ENCODE measurements around the gene KCNQ1.

The KCNQ1 gene

DNA sequence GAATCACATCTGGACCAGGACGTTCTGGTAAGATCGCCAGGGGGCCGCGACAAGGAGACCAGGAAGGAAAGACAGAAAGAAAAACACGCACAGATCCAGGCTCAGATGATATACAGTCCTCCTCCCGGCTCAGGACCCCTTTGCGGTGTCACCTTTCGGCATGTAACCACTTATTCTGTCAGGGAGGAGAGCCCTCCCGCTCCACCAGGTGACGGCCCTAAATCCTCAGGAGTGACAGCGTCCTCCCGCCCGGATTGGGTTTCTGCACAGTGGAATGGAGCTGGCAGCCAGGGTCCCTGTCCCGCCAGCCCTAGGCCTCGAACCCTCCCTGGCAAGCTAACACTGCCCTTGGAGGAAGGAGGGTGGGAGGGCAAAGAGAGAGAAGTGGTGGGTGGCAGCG, 279.3 kb downstream of the KCNQ1 start (continued):
- TF ChIP-seq, protein P1, sequence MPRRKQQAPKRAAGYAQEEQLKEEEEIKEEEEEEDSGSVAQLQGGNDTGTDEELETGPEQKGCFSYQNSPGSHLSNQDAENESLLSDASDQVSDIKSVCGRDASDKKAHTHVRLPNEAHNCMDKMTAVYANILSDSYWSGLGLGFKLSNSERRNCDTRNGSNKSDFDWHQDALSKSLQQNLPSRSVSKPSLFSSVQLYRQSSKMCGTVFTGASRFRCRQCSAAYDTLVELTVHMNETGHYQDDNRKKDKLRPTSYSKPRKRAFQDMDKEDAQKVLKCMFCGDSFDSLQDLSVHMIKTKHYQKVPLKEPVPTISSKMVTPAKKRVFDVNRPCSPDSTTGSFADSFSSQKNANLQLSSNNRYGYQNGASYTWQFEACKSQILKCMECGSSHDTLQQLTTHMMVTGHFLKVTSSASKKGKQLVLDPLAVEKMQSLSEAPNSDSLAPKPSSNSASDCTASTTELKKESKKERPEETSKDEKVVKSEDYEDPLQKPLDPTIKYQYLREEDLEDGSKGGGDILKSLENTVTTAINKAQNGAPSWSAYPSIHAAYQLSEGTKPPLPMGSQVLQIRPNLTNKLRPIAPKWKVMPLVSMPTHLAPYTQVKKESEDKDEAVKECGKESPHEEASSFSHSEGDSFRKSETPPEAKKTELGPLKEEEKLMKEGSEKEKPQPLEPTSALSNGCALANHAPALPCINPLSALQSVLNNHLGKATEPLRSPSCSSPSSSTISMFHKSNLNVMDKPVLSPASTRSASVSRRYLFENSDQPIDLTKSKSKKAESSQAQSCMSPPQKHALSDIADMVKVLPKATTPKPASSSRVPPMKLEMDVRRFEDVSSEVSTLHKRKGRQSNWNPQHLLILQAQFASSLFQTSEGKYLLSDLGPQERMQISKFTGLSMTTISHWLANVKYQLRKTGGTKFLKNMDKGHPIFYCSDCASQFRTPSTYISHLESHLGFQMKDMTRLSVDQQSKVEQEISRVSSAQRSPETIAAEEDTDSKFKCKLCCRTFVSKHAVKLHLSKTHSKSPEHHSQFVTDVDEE (CRISPR knock-in tag; IDR thresholded peaks at IDR 0.05), result no peak

DNA sequence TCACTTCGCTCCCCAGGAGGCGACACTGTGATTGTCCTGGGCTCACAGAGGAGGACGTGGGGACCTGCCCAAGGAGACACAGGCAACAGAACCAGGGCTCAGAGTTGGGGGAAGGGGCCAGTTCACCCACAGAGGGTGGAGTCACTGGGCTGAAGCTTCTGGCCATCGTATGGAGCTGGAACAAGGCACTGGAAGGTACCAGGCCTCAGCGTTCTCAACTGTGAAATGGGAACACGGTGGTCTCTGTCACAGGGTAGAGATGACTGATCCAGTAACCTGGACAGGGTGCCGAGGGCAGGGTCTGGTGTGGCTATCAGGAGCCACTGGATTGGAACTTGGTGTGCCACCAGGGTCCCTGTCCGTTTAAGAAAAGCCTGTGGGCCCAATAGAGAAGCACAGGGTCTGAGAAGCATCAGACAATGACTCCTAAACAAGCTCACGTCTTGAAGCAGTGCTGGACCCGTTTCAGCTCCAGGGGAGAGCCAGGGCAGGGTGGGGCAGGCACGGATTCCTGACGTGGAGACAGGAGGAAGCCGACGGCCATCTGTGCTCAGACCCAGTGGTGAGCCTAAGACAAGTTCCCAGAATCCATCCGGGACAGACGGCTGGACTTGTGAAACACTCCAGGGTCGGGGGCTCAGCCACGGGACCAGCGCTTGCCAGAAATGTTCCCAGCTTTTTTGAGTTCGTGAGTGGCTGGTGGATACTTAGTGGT, 280.0 kb downstream of the KCNQ1 start:
- no peak for ATAC-seq
- TF ChIP-seq, protein P2, sequence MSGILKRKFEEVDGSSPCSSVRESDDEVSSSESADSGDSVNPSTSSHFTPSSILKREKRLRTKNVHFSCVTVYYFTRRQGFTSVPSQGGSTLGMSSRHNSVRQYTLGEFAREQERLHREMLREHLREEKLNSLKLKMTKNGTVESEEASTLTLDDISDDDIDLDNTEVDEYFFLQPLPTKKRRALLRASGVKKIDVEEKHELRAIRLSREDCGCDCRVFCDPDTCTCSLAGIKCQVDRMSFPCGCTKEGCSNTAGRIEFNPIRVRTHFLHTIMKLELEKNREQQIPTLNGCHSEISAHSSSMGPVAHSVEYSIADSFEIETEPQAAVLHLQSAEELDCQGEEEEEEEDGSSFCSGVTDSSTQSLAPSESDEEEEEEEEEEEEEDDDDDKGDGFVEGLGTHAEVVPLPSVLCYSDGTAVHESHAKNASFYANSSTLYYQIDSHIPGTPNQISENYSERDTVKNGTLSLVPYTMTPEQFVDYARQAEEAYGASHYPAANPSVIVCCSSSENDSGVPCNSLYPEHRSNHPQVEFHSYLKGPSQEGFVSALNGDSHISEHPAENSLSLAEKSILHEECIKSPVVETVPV (CRISPR knock-in tag; IDR thresholded peaks at IDR 0.05), result no peak
- no peak for TF ChIP-seq ARNTL (CRISPR knock-in tag; IDR thresholded peaks at IDR 0.05; ENCODE audit: borderline replicate concordance, low read depth)
- no peak for TF ChIP-seq GLIS3 (CRISPR knock-in tag; IDR thresholded peaks at IDR 0.05)
- no peak for TF ChIP-seq ESRRG (CRISPR knock-in tag; IDR thresholded peaks at IDR 0.05)
- TF ChIP-seq ZNF70 (CRISPR knock-in tag; IDR thresholded peaks at IDR 0.05), result no peak
- TF ChIP-seq, protein P1 (CRISPR knock-in tag; IDR thresholded peaks at IDR 0.05), result no peak
- TF ChIP-seq, protein P3, sequence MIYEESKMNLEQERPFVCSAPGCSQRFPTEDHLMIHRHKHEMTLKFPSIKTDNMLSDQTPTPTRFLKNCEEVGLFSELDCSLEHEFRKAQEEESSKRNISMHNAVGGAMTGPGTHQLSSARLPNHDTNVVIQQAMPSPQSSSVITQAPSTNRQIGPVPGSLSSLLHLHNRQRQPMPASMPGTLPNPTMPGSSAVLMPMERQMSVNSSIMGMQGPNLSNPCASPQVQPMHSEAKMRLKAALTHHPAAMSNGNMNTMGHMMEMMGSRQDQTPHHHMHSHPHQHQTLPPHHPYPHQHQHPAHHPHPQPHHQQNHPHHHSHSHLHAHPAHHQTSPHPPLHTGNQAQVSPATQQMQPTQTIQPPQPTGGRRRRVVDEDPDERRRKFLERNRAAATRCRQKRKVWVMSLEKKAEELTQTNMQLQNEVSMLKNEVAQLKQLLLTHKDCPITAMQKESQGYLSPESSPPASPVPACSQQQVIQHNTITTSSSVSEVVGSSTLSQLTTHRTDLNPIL (CRISPR knock-in tag; IDR thresholded peaks at IDR 0.05; ENCODE audit: low read depth), result no peak
- TF ChIP-seq ZNF8 (CRISPR knock-in tag; IDR thresholded peaks at IDR 0.05), result no peak
- no peak for TF ChIP-seq ZFP30 (CRISPR knock-in tag; IDR thresholded peaks at IDR 0.05)
- TF ChIP-seq ZC3H10 (CRISPR knock-in tag; IDR thresholded peaks at IDR 0.05), result no peak
- no peak for TF ChIP-seq TOX (CRISPR knock-in tag; IDR thresholded peaks at IDR 0.05; ENCODE audit: borderline replicate concordance)
- no peak for TF ChIP-seq PPARA (CRISPR knock-in tag; IDR thresholded peaks at IDR 0.05; ENCODE audit: borderline replicate concordance)
- TF ChIP-seq, protein P4, sequence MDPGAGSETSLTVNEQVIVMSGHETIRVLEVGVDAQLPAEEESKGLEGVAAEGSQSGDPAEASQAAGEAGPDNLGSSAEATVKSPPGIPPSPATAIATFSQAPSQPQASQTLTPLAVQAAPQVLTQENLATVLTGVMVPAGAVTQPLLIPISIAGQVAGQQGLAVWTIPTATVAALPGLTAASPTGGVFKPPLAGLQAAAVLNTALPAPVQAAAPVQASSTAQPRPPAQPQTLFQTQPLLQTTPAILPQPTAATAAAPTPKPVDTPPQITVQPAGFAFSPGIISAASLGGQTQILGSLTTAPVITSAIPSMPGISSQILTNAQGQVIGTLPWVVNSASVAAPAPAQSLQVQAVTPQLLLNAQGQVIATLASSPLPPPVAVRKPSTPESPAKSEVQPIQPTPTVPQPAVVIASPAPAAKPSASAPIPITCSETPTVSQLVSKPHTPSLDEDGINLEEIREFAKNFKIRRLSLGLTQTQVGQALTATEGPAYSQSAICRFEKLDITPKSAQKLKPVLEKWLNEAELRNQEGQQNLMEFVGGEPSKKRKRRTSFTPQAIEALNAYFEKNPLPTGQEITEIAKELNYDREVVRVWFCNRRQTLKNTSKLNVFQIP (CRISPR knock-in tag; IDR thresholded peaks at IDR 0.05; ENCODE audit: borderline replicate concordance, low read depth), result no peak
- TF ChIP-seq, protein P5, sequence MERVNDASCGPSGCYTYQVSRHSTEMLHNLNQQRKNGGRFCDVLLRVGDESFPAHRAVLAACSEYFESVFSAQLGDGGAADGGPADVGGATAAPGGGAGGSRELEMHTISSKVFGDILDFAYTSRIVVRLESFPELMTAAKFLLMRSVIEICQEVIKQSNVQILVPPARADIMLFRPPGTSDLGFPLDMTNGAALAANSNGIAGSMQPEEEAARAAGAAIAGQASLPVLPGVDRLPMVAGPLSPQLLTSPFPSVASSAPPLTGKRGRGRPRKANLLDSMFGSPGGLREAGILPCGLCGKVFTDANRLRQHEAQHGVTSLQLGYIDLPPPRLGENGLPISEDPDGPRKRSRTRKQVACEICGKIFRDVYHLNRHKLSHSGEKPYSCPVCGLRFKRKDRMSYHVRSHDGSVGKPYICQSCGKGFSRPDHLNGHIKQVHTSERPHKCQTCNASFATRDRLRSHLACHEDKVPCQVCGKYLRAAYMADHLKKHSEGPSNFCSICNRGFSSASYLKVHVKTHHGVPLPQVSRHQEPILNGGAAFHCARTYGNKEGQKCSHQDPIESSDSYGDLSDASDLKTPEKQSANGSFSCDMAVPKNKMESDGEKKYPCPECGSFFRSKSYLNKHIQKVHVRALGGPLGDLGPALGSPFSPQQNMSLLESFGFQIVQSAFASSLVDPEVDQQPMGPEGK (CRISPR knock-in tag; IDR thresholded peaks at IDR 0.05; ENCODE audit: borderline replicate concordance), result no peak
- TF ChIP-seq RARB (CRISPR knock-in tag; IDR thresholded peaks at IDR 0.05), result no peak
- no peak for TF ChIP-seq OSR1 (CRISPR knock-in tag; IDR thresholded peaks at IDR 0.05)

Data from SK-N-SH treated with all-trans-retinoic acid at 6 μM for 48 hours (cell line).